Nucleus accumbens (tissue), 56 donors: ENCODE measurements around the gene CHRFAM7A.
"Not testable (repeated sequence)": the region's sequence is repeated elsewhere in the genome, so short reads cannot be mapped to it uniquely, and the experiment has no call there.

Experiments used
- DNase-seq, 56 donors: peaks; one replicate each; lab custom pipeline; 2025; lab: John Stamatoyannopoulos, UW

Gene CHRFAM7A

GRCh38 chr15:30326145-30326544 is 67.2 kb downstream of the CHRFAM7A start:
- DNase-seq = not testable (repeated sequence)

GRCh38 chr15:30321063-30321462 is 72.3 kb downstream of the CHRFAM7A start:
- not testable (repeated sequence) for DNase-seq

- not testable (repeated sequence) for DNase-seq
These were observed 77.6 kb downstream of the CHRFAM7A start for GRCh38 chr15:30315704-30316103.

GRCh38 chr15:30310575-30310974 is 82.8 kb downstream of the CHRFAM7A start:
- not testable (repeated sequence) for DNase-seq
